Smooth muscle cell (in vitro differentiated cells): ENCODE data around the gene WIPF2. TPM values are rescaled to one million over a fixed set of nuclear protein-coding genes. Genes with fewer than 3 reads are reported as not detected.

ENCODE experiments used
- DNase-seq: peaks from one replicate; lab custom pipeline; 2025; ENCODE audit not compliant: unreplicated experiment; lab: John Stamatoyannopoulos, UW
- H2AFZ ChIP-seq: fragments of 200-600 bp; sonication (generic); 2 replicates; pipeline ENCODE4 v1.6.0; 2016; ENCODE audit warnings: antibody characterized with exemption, low read depth, mild to moderate bottlenecking
- H3F3A ChIP-seq: fragments of 200-600 bp; sonication (generic); 2 replicates; pipeline ENCODE4 v1.6.0; 2017; ENCODE audit warnings: antibody characterized with exemption, low read depth
- H3K27ac ChIP-seq: fragments of 200-600 bp; sonication (generic); 2 replicates; pipeline ENCODE4 v1.5.1; 2016; ENCODE audit warnings: low read depth, mild to moderate bottlenecking
- H3K27me3 ChIP-seq: fragments of 200-600 bp; sonication (generic); 2 replicates; pipeline ENCODE4 v1.6.1; 2016; ENCODE audit warnings: low read depth, mild to moderate bottlenecking
- H3K36me3 ChIP-seq: fragments of 200-600 bp; sonication (generic); 2 replicates; pipeline ENCODE4 v1.5.1; 2016; ENCODE audit warnings: low read depth
- H3K4me1 ChIP-seq: fragments of 200-600 bp; sonication (generic); 2 replicates; pipeline ENCODE4 v1.5.1; 2016; ENCODE audit warnings: low read depth
- H3K4me2 ChIP-seq: fragments of 200-600 bp; sonication (generic); 2 replicates; pipeline ENCODE4 v1.6.0; 2016; ENCODE audit warnings: mild to moderate bottlenecking
- H3K4me3 ChIP-seq: fragments of 200-600 bp; sonication (generic); 2 replicates; pipeline ENCODE4 v1.5.1; 2016; ENCODE audit warnings: mild to moderate bottlenecking
- H3K79me2 ChIP-seq: fragments of 200-600 bp; sonication (generic); 2 replicates; pipeline ENCODE4 v1.6.0; 2016; ENCODE audit warnings: low read depth, mild to moderate bottlenecking
- H3K9ac ChIP-seq: fragments of 200-600 bp; sonication (generic); 2 replicates; pipeline ENCODE4 v1.6.0; 2016; ENCODE audit warnings: low read depth
- H3K9me3 ChIP-seq: fragments of 200-600 bp; sonication (generic); replicated peaks from 2 replicates; pipeline ENCODE4 v1.5.1; 2016; ENCODE audit warnings: low read depth
- H4K20me1 ChIP-seq: fragments of 200-600 bp; sonication (generic); 2 replicates; pipeline ENCODE4 v1.6.0; 2016; ENCODE audit warnings: low read depth
- CTCF ChIP-seq: fragments of 200-600 bp; sonication (generic); IDR thresholded peaks from 2 replicates; pipeline ENCODE4 v1.5.1; 2017; ENCODE audit warnings: borderline replicate concordance, mild to moderate bottlenecking, antibody characterized with exemption; ENCODE audit not compliant: insufficient read depth, poor library complexity, severe bottlenecking
- WGBS: methylation state at CpG from one replicate; pipeline ENCODE4 v1.1.7; 2016; ENCODE audit warnings: low lambda C conversion rate; 5-methylcytosine and 5-hydroxymethylcytosine counted together
- polyA plus RNA-seq: library from polyadenylated mRNA; unstranded; fragments of >200 nt; fragmentation: Nextera tagmentation; extraction: Ambion mirVana; gene quantifications from 2 replicates; pipeline ENCODE4 v1.2.1, GENCODE V29; 2016
- total RNA-seq: library from RNA; depleted of rRNA; stranded (reverse); fragments of >200 nt; gene quantifications from 2 replicates; pipeline ENCODE4 v1.2.3, GENCODE V29; 2014

The WIPF2 gene
- total and polyA plus RNA-seq, 2 experiments from 2014 or later, result 6.7 to 13.9 TPM

DNA sequence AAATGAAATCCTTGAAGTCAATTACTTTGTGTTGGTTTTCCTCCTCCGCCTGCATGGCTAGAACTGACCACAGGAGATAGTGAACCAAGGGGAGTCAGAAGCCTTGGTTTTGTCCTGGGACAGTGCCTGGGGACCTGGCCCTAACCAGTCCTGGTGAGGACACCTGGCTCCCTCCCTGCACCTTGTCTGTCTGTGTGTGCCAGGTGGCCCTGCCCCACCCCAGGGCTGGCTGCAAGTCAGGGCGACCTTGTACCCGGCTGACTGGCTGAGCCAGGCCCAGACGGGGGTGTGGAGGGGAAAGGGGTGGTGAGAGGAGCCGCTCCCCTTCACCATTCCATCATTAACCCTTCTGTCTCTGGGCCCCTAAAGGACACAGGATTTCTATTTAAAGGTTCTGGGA lies 38.4 kb upstream of the WIPF2 start:
- Histone ChIP-seq H3K9me3 (no peaks in the 10 kb centered on the region), H3K27me3 (no peaks in the 10 kb centered on the region), H3K9ac (no peak overlapping the region), H3K27ac (peak overlapping the region; percentile 22), H3K4me1 (peaks cover 6% of the 10 kb centered on the region), H2AFZ (no peak overlapping the region), H3K36me3 (no peaks in the 10 kb centered on the region), H3K79me2 (no peaks in the 10 kb centered on the region), H3F3A (peaks cover 11% of the 10 kb centered on the region), H3K4me2 (no peak overlapping the region), H4K20me1 (peaks cover 15% of the 10 kb centered on the region), H3K4me3 (no peak overlapping the region)
- DNase-seq, result no peak
- WGBS, result 83% methylated on average over 5 of the region's 5 CpGs
- TF ChIP-seq CTCF, result no peak

DNA sequence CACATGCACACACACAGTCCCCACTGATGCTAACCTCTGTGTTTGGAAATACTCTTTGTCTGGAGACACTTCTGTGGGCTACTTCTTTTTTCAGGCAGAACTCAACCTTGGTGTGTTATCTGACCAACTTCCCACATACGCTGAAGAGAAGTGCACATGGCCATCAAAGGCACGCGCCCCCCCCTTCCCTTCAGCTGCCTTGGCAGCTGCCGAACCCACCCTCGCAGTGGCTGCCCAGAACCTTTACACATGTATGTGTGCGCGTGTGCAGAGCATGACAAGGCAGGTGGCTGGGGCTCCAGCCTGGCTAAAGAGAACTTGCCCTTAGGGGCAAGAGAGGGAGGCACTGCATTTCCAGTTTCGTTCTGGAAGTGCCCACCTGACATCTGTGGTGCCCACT lies 37.9 kb upstream of the WIPF2 start:
- Histone ChIP-seq H4K20me1 (peaks cover 15% of the 10 kb centered on the region), H3K4me1 (peaks cover 6% of the 10 kb centered on the region), H2AFZ (no peak overlapping the region), H3K9me3 (no peaks in the 10 kb centered on the region), H3K4me2 (no peak overlapping the region), H3K79me2 (no peaks in the 10 kb centered on the region), H3K27ac (no peak overlapping the region), H3K36me3 (no peaks in the 10 kb centered on the region), H3F3A (peaks cover 6% of the 10 kb centered on the region), H3K27me3 (no peaks in the 10 kb centered on the region), H3K9ac (no peak overlapping the region), H3K4me3 (no peak overlapping the region)
- TF ChIP-seq CTCF, result no peak
- WGBS, result 89% methylated on average over 8 of the region's 8 CpGs
- no peak for DNase-seq

- Histone ChIP-seq H3K27ac (no peak overlapping the region), H3K9me3 (no peaks in the 10 kb centered on the region), H3K4me1 (peaks cover 3% of the 10 kb centered on the region), H3F3A (peaks cover 5% of the 10 kb centered on the region), H4K20me1 (peaks cover 8% of the 10 kb centered on the region), H3K36me3 (no peaks in the 10 kb centered on the region), H2AFZ (no peak overlapping the region), H3K27me3 (no peaks in the 10 kb centered on the region), H3K4me2 (no peak overlapping the region), H3K4me3 (no peak overlapping the region), H3K9ac (no peak overlapping the region), H3K79me2 (no peaks in the 10 kb centered on the region)
- TF ChIP-seq CTCF, result no peak
- WGBS, result 95% methylated on average over 6 of the region's 6 CpGs
- no peak for DNase-seq
Measured at GRCh38 chr17:40182606-40183005, 36.5 kb upstream of the WIPF2 start.

DNA sequence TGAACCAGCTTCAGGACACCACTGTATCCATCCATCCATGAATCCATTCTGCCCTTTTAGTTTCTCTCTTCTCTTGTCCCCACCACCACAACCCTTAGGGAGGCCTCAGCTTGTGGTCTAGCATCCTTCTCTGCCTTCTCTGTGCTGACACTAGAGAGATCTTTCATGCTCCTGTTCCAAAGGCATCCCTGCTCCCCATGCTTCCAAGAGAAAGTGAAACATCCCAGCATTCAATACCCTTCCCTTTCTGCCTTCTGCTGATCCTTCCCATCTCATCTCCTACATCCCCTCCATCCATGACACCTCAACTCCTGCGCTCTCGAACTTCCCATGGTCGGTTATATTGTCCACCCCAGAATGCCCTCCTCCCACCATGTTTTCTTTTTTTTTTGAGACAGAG lies 31.9 kb upstream of the WIPF2 start:
- peaks cover 5% of the 10 kb centered on the region for H3K4me1 ChIP-seq

More for the DNA sequence above, 31.9 kb upstream of the WIPF2 start:
- H3K27ac ChIP-seq, result no peak overlapping the region
- TF ChIP-seq CTCF, result no peak
- no peaks in the 10 kb centered on the region for H3K9me3 ChIP-seq
- H3K9ac ChIP-seq, result no peak overlapping the region
- no peak for DNase-seq
- H3K4me3 ChIP-seq, result no peak overlapping the region
- no peaks in the 10 kb centered on the region for H3K27me3 ChIP-seq
- H3K36me3 ChIP-seq, result no peaks in the 10 kb centered on the region
- 94% methylated on average over 3 of the region's 3 CpGs for WGBS
- peaks cover 4% of the 10 kb centered on the region for H3F3A ChIP-seq
- H4K20me1 ChIP-seq, result no peaks in the 10 kb centered on the region
- no peaks in the 10 kb centered on the region for H3K79me2 ChIP-seq
- no peak overlapping the region for H2AFZ ChIP-seq
- no peak overlapping the region for H3K4me2 ChIP-seq
